Inflammatory macrophage treated with lipopolysaccharide for 1 hour (primary cell): Measurements from ENCODE around the gene TNS1.

Experiments
- DNase-seq, 2 donors: peaks; one replicate each; pipeline ENCODE4 v3.0.0-alpha.2; 2020 to 2022

TNS1 gene

DNA sequence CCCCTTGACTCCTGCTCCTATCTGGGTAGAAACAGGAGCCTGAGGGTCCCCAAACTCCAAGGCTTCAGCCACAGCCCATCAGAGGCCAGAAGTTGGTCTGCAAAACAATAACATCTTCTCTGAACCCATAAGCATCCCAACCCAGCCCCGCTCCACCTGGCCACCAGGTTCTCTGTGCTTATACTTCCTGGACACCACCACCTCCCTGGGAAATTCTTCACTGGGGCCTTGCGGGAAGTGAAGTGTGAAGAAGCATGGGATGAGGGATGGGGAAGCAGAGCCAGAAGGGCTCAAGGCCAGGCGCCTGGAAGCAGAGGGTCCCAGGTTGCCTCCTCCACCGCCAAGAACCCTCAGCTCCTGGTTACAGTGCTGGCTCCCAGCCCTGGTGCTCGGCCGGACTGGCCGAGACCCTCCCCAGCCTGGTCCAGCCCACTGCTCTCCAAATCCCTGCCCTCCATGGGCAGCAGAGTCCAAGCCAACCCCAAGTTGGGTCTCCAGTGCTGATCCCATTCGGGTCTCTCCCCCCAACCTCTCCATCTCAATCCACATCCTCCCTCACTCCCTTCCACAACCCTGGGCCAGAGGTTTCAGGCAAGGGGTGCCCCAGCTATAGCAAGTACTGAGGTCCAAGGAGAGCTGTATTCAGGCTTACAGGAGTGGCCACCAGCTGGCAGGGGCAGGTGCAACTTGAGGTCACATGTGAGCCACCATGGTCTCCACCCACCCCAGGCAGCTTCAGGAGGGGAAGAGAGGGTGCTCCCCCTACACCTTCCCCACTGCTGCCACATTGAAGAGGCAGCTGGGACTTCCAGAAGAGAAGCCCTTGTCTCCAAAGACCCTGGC lies 60.7 kb downstream of the TNS1 start:
- DNase-seq, result no peak

DNA sequence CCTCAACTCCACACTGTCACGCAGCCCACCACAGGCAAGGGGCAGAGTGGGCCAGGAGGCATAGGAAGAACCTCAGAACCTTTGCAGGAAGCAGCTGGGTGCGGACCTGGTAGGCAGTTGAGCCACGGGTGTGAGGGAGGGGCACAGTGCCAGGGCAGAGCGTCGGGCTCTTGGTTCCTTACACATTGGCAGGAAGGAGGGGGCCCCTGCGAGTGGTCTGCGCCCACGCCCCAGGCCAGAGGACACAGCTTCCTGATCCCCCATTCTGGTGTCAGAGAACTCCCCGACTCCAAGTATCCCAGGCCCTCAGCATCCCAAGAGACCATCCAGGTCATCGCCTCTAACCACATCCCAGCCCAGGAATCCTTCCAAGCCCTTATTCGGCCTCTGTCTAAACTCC lies 61.5 kb downstream of the TNS1 start:
- DNase-seq, result no peak

GRCh38 chr2:217940261-217941220 lies 62.3 kb downstream of the TNS1 start:
- no peak for DNase-seq

GRCh38 chr2:217939629-217940245 lies 63.1 kb downstream of the TNS1 start:
- DNase-seq, result no peak

GRCh38 chr2:217939220-217939619 lies 63.6 kb downstream of the TNS1 start:
- no peak for DNase-seq

GRCh38 chr2:217938036-217938435 lies 64.8 kb downstream of the TNS1 start:
- no peak for DNase-seq

DNA sequence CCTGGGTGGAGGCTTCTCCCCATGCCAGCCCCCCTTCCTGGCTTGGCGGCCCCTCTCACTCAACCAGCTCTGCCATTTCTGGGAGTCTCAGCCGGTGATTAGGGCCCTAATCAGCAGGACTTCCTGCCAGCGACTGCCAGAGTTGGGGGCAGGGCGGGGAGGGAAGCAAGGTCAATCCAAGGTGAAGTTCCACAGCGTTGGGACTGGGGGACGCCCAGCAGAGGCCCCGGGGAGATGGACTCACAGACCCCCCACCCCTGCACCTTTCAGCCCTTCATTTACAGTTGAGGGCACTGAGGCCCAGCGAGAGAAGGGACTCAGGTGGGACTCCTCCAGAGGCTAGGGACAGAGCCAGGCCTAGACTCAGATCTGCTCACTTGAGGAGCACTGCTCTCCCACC lies 65.3 kb downstream of the TNS1 start:
- DNase-seq, result no peak

DNA sequence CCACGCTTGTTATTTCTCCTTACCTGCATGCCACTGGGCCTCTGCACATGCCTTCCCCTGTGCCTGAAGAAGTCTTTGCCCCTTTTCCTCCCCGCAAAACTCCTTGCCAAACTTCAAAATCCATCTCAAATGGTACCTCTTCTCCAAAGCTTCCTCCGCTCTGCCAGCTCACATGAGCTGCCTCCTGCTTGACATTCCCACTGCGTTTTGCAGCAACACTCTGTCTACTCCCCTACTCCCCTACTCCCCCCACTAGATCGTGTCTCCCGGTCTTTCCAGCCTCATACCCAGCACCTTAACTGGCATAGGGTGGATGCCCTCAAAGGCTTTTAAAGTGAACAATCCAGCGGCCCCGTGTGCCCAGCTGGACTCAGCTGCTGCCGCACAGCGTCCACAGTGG lies 65.8 kb downstream of the TNS1 start:
- DNase-seq, result no peak

DNA sequence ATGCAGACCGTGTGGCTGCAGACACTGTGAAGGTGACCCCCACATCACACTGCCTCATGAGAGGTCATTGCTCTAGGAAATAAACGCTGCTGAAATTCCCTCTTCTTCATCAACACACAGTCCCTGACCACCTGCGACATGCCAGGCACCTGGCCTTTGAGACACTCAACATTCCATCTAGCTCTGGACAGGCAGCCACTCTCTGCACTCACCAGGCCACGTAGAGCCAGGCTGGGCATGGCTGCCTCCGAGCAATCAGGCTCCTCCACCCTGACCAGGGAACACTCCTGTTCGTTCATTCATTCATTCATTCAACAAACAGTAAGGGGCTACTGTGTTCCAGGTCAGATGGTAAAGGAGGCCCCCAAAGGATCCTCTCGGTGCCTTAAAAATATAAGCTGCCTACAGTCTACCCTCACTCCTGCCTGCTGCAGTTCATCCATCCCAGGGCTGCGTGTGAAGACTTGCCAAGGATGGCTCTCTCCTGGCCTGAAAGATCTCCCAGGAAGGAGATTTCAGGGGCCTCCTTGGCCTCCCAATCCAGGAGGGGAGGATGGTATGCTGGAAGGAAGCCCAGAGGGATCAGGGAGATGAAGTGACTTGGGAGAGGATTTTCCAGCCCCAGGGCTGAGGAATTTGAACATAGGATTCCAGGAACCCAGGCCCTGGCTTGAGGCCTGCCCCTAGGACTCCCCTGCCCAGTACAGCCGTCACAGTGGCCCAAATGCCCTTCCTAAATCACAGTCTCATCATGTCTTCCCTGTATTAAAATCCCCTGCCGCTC lies 66.7 kb downstream of the TNS1 start:
- DNase-seq, result no peak

DNA sequence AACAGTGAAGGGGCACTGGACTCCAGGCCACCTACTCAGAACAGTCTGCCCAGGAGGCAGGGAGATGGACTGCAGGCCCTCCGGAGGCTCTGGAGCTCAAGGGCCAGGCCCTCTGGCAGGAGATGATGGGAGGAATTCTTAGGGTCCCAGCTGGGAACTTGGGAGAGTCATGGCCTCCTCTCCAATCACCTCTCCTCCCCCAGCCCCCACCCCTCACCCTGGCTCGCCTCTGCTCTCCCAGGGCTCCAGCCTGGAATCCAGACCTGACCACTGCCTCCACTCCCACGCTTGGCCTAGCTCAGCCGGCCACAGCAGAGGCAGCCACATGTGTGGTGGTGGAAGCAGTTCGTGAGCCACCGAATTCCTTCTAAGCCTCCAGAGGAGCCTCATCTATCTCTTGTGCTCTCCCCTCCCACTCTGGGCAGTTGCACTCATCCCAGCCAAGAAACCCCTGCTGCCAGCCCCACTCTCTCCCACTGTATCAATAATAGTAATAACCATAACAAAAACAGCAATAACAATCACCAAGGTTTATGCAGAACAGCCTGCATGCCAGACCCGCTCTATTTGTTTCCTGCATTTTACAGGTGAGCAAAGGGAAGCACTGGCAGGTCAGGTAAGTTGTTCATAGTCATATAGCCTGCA lies 67.4 kb downstream of the TNS1 start:
- no peak for DNase-seq

DNA sequence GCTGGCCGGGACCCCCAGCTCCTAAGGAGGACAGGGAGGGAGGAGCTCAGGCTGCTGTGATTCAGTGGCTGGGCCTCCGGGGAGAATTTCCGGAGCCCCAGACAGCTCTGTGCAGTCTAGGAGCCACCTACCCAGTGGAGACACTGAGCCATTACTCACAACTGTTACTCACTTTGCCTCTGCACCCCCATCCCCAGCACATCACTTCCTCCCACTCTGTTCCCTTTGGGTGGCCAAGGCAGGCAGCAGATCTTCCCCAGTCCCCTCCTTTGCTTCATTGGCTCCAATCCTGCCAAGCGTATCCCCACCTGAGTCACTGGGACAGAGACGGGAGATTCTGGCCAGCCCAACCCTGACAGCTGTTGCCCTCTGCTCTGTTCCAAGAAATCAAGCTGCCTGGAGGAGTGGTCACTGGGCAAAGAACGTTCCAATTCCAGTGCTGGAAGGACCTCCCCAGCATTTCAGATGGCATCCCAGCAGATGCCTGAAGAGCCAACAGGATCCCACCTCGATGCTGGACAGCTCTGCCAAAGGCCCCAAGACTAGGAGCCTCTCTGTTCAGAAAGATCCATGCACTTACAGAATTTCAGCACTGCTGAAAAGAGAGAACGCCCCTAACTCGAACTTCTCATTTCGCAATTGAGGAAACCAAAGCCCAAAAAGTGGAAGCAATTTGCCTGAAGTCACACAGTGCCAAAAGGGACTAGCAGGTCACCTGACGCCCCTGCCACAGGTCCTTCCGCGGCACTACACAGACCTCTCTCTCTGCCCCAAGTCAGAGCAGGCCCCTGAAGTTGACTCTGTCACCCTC lies 68.3 kb downstream of the TNS1 start:
- DNase-seq, result peak; percentile 88 to 93

DNA sequence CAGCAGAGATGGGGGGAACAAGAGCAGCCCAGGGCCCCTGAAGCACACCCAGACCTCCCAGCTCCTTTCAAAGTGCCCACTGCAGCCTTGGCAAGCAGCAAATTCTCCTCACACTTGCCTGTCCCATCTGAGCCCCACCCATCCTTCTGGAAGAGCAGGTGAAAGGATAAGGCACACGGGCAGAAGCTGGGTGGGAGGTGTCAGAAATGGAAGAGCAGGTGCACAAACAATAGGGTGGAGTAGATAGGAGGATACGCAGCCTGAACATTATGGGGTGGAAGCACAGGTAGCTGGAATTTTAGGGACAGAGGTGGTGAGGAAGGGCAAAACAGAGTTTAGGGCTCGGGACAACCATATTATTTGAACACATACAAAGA lies 69.2 kb downstream of the TNS1 start:
- DNase-seq, result no peak

- DNase-seq, result no peak
Measured at GRCh38 chr2:217932803-217933616, 69.8 kb downstream of the TNS1 start.

- DNase-seq, result no peak
Measured at GRCh38 chr2:217931846-217932560, 70.8 kb downstream of the TNS1 start.

- DNase-seq, result no peak
Measured at GRCh38 chr2:217930761-217931563, 71.8 kb downstream of the TNS1 start.

DNA sequence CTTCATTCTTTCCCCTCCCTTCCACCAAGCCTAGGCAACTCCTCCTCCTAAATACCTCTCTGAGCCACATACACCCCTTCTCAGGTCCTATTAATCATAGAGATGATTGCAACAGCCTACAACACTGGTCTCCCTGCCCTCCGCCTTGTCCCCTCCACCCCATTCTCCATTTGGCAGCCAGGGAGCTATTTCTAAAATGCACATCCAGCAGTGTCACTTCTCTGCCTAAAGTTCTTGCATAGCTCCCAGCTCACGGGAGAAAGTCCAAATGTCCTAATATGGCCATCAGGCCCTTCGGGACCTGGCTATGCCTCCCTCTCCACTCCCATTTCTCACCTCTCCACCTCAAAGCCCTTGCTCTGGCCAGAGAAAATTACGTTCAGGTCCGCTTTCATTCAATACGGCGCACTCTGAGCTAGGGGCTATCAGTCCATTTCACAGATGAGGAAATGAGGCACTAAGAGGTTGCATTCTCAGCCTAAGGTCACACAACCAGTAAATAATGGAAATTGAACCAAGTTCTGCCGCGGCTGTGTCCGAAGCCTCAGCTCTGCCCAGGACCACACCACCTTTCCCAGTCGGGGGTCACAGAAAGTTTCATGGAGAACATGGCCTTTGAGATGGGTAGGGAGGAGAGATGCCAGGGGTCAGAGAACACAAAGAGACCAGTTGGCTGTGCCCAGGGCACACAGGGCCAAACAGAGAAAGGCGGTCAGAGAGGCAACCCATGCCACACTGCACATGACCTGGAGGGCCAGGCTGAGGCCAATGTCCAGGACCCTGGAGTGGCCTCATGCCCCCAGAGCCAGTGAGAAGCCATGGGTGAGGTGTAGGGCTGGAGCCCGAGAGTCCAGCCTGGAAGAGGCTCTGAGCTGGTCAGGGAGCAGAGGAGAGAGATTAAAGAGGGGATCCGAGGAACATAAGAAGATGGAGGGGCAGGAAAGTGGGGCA lies 72.8 kb downstream of the TNS1 start:
- DNase-seq, result no peak

- no peak for DNase-seq
Measured at GRCh38 chr2:217929272-217929671, 73.5 kb downstream of the TNS1 start.
